GM18499 (cell line): Measurements from ENCODE around the gene TPCN1.

Experiments used
- ATAC-seq: cut with Tn5 transposase; IDR thresholded peaks from one replicate; pipeline ENCODE4 v1.9.1; 2021; ENCODE audit warnings: moderate number of reproducible peaks; ENCODE audit not compliant: insufficient read depth, unreplicated experiment

Gene TPCN1

GRCh38 chr12:113221181-113221996 lies at the start of gene TPCN1:
Gene TPCN1, plus strand, starts transcription at chr12:113221464. Its CDS starts 5,389 bp downstream, at chr12:113226853.
- ATAC-seq, result peak; percentile 94

- no peak for ATAC-seq
These were observed 49.7 kb upstream of the TPCN1 start for GRCh38 chr12:113171543-113171942.

- ATAC-seq, result no peak
These were observed 49.1 kb upstream of the TPCN1 start for GRCh38 chr12:113172185-113172584.

GRCh38 chr12:113173081-113173698 lies 48.1 kb upstream of the TPCN1 start:
- no peak for ATAC-seq

- no peak for ATAC-seq
These were observed 46.5 kb upstream of the TPCN1 start for GRCh38 chr12:113174461-113175384.

- ATAC-seq, result no peak
These were observed 42.2 kb upstream of the TPCN1 start for GRCh38 chr12:113179023-113179422.

- no peak for ATAC-seq
These were observed 40.9 kb upstream of the TPCN1 start for GRCh38 chr12:113180333-113180732.

GRCh38 chr12:113181975-113182374 lies 39.3 kb upstream of the TPCN1 start:
- no peak for ATAC-seq

DNA sequence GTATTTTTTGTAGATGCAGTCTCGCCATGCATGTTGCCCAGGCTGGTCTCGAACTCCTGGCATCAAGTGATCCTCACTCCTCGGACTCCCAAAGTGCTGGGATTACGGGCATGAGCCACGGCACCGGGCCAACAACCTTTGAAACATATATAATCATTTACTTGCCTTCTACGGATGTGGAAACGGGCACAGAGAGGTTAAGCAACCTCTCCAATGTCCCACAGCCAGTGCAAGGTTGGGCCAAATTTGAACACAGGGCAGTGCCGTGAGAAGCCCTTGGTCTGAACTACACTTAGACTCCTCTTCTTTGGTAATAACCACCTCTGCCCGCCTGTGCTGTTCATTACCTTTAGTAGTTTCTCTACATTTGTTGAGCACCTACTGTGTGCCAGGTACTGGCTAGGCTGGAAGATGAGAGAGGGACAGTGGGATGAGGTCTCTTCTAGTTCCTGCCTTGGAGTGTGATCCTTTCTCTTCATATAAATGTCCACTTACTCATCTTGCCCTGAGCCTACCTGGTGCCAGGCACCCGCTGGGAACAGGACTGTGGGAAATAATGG lies 38.2 kb upstream of the TPCN1 start:
- no peak for ATAC-seq

- peak; percentile 27 for ATAC-seq
These were observed 37.0 kb upstream of the TPCN1 start for GRCh38 chr12:113184098-113184899.

GRCh38 chr12:113184900-113185179 lies 36.4 kb upstream of the TPCN1 start:
- ATAC-seq, result peak; percentile 51

GRCh38 chr12:113185180-113186032 lies 35.9 kb upstream of the TPCN1 start, which contains the start of the genes DDX54 and RITA1:
Gene DDX54, minus strand, starts transcription at chr12:113185478. Its CDS starts 27 bp downstream, at chr12:113185451.
Gene RITA1, plus strand, starts transcription at chr12:113185721. Its CDS starts 1,026 bp downstream, at chr12:113186747.
- ATAC-seq, result peak; percentile 23

DNA sequence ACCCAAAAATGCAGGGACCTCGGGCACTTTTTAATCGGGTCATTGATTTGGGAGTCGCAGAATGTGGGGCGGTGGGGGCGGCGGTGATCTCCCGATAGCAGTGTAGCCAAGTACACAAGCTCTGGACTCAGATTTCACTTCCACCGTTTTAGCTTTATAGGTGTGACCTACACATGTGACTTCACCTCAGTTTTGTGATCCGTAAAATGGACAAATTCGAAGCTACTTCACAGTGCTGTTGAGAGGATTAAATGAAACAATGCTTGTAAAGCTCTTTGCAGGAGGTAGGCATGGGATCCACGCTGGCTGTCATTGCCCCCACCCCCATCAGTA lies 35.3 kb upstream of the TPCN1 start:
- no peak for ATAC-seq

DNA sequence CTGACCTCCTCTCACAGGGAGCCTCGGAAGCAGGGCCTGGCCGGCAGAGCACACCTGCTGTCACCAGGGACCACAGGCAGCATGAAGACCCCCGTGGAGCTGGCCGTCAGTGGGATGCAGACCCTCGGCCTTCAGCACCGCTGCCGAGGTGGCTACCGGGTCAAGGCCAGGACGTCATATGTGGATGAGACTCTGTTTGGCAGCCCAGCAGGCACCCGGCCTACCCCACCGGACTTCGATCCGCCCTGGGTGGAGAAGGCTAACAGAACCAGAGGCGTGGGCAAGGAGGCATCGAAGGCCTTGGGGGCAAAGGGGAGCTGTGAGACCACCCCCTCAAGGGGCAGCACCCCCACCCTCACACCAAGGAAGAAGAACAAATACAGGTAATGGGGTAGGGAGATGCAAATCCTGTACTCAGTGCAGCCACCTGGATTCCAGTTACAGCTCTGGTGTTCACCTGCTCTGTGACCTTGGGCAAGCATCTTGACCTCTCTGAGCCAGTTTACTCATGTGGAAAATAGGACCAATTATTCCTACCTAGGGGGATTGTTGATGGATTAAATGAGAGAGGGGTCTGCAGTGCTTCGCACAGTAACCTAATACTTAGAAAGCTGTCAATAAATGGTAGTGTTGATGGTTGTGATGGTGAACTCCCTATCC lies 34.5 kb upstream of the TPCN1 start:
- no peak for ATAC-seq

DNA sequence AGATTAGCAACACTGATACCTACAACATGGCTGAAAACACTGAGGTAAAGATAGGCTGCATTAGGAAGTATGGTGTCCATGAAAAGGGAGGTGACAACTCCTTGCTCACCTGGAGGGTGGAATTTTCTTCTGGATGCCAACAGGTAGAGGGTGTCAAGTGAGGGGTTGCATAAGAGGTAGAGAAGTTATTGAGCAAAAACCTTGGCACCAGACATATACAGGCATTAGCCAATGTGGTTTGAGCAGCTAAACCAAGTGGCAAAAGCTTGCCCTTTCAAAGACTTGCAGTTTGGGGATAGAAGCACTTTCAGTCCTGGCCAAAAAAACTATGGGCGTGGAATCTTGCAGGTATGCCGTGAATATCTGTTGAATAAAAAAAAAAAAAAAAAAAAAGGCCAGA lies 31.9 kb upstream of the TPCN1 start:
- no peak for ATAC-seq

DNA sequence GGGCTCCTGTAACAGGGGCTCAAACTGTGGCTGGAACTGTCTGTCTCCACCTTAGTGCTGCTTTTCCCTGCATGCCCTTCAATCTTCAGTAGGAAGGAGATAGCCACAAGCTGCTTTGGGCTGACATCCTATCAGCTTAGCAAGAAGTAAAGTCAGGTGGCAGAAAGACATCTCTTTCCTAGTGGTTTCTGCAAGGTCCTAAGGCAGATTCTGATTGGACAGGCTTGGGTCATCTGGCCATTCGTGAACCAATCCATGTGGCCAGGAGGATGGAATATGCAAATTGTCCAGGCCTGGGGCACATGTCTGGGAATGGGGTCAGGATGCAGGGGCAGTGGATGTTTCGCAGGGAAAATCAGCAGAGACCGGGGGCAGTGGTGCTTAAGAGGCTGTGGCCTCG lies 30.5 kb upstream of the TPCN1 start:
- no peak for ATAC-seq

- no peak for ATAC-seq
These were observed 30.0 kb upstream of the TPCN1 start for GRCh38 chr12:113191227-113191626.

GRCh38 chr12:113194971-113195391 lies 26.3 kb upstream of the TPCN1 start:
- no peak for ATAC-seq
